ACC112 (cell line): ENCODE data around the gene TNRC18.
"Not testable (repeated sequence)": the region's sequence is repeated elsewhere in the genome, so short reads cannot be mapped to it uniquely, and the experiment has no call there.

Experiments
- H2AFZ ChIP-seq: fragments of 200-600 bp; sonication (generic); one replicate; pipeline ENCODE4 v1.6.0; 2017; ENCODE audit warnings: antibody characterized with exemption, low read length; ENCODE audit not compliant: unreplicated experiment
- H3K27ac ChIP-seq: fragments of 200-600 bp; sonication (generic); 2 replicates; pipeline ENCODE4 v1.5.1; 2014; ENCODE audit warnings: low read depth, mild to moderate bottlenecking, antibody characterized with exemption, low read length, moderate library complexity
- H3K27me3 ChIP-seq: fragments of 200-600 bp; sonication (generic); 2 replicates; pipeline ENCODE4 v1.6.1; 2014; ENCODE audit warnings: mild to moderate bottlenecking, antibody characterized with exemption, low read length, moderate library complexity, mixed read lengths; ENCODE audit not compliant: insufficient read depth
- H3K36me3 ChIP-seq: fragments of 200-600 bp; sonication (generic); 2 replicates; pipeline ENCODE4 v1.6.1; 2016; ENCODE audit warnings: mild to moderate bottlenecking, antibody characterized with exemption, low read length, moderate library complexity, mixed read lengths; ENCODE audit not compliant: insufficient read depth
- H3K4me1 ChIP-seq: fragments of 200-600 bp; sonication (generic); one replicate; pipeline ENCODE4 v1.6.1; 2016; ENCODE audit warnings: low read length, mixed read lengths; ENCODE audit not compliant: insufficient read depth, unreplicated experiment, control insufficient read depth
- H3K4me3 ChIP-seq: fragments of 200-600 bp; sonication (generic); 2 replicates; pipeline ENCODE4 v1.5.1; 2014; ENCODE audit warnings: mild to moderate bottlenecking, low read depth, low read length
- H3K79me2 ChIP-seq: fragments of 200-600 bp; sonication (generic); one replicate; pipeline ENCODE4 v1.6.0; 2016; ENCODE audit warnings: low read length; ENCODE audit not compliant: control insufficient read depth, unreplicated experiment, insufficient read depth

TNRC18 gene

DNA sequence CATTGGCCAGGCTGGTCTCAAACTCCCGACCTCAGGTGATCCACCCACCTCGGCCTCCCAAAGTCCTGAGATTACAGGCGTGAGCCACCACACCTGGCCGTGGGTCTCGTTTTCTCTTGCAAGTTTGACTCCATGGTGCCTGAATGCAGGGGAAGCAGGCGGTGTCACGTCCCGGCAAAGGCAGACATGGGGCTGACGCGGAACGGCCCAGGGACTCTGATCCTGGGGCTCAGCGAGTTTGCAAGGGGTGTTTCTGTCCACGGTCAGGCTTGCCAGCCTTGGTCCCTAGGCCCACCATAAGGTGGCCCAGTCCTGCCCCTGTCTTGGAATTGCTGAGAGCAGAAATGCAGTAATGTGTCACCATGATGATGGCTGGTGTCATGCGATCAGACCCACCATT lies 147.5 kb downstream of the TNRC18 start:
- not testable (repeated sequence) for H3K79me2 ChIP-seq, H3K27me3 ChIP-seq, H2AFZ ChIP-seq, H3K4me3 ChIP-seq, H3K4me1 ChIP-seq, H3K27ac ChIP-seq, H3K36me3 ChIP-seq

DNA sequence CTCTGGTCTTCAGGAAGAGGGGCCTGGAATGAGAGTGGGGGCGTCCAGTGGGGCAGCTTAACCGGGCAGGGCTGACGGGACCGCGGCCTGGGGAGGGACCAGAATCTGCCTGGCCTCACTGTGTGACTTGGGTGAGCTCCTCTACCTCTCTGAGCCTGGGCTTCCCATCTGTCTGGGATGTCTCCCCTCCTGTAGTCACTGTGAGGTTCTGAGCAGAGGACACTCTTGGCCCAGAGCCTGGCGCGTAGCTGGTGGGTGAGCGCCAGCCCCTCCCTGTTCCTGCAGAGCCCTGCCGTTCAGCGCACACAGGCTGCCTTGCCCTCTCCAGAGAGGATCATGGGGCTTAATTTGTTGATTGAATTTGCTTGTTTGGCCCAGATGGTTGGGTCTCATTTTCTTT lies 148.1 kb downstream of the TNRC18 start:
- not testable (repeated sequence) for H3K27ac ChIP-seq, H3K27me3 ChIP-seq, H3K4me1 ChIP-seq

DNA sequence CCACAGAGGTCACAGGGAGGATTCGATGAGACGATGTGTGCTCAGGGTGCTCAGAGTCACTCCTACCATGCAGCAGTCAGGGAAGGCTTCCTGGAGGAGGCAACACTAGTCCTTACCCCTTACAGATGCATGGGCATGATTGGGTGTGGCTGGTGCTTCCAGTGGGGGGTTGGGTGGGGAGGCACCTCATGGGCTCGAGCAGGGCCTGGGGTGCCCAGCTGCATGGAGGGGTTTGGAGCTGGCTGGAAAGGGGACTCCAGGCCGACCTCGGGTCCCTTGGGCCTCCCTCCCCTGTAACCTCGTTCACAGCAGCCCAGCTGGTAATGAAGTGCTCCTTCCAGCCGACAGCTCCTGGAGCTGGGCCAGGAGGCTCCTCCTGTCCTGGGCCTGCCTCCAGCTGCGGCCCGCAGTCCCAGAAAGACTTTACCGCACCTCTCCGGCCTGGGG lies 148.6 kb downstream of the TNRC18 start:
- not testable (repeated sequence) for H3K4me1 ChIP-seq, H2AFZ ChIP-seq, H3K27me3 ChIP-seq, H3K27ac ChIP-seq, H3K79me2 ChIP-seq, H3K4me3 ChIP-seq, H3K36me3 ChIP-seq

More for the DNA sequence above, 148.1 kb downstream of the TNRC18 start:
- not testable (repeated sequence) for H3K79me2 ChIP-seq, H2AFZ ChIP-seq, H3K4me3 ChIP-seq, H3K36me3 ChIP-seq

DNA sequence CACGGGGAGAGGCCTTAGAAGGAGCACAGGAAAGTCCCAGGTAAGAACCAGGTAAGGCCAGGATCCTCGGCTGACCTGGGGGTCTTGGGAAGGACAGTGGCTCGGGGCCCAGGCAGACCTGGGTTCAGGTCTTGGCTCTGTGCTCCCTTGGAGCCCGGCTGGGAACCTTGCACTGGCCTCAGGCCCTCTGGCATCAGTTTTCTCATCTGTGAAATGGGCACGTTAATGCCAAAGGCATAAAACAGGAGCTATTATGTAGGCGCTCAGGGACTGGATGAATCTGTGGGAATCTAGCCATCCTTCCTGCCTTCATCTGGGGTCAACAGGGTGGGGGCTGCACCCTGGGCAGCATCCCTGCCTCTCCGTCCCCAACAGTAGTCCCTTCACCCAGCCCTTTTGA lies 149.2 kb downstream of the TNRC18 start:
- H3K27ac ChIP-seq: no peak overlapping the region
- H3K36me3 ChIP-seq: no peaks in the 10 kb centered on the region
- H3K4me1 ChIP-seq: no peaks in the 10 kb centered on the region
- H3K27me3 ChIP-seq: no peaks in the 10 kb centered on the region
- H3K4me3 ChIP-seq: no peak overlapping the region
- no peak overlapping the region for H2AFZ ChIP-seq
- no peaks in the 10 kb centered on the region for H3K79me2 ChIP-seq

DNA sequence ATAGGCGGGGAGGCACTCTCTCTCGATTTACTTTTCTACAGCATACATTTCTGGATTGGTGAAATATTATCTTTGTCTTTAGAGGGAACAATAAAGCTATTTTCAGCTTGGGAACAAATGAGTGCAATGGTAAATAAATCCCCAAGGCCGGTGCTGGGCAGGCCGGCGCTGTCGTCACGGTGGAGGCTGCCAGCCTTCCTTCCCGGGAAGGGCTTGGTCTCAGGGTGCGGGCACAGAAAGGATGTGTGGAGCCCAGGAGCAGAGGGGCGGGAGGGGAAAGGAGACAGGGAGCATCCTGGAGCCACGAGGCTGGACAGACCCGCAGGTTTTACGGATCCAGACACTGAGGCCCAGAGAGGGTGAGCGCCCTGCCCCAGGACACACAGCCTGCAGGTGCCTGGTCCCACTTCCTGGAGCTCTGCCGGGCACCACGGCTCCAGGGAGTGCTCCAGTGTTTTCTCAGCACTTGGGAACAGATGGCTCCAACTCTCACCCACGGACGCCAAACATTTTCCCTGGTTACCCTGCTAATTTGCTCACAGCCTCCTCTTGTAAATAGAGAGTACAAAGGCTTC lies 149.7 kb downstream of the TNRC18 start:
- H3K4me3 ChIP-seq, H3K27me3 ChIP-seq, H2AFZ ChIP-seq, H3K4me1 ChIP-seq, H3K79me2 ChIP-seq, H3K27ac ChIP-seq, H3K36me3 ChIP-seq: not testable (repeated sequence)

DNA sequence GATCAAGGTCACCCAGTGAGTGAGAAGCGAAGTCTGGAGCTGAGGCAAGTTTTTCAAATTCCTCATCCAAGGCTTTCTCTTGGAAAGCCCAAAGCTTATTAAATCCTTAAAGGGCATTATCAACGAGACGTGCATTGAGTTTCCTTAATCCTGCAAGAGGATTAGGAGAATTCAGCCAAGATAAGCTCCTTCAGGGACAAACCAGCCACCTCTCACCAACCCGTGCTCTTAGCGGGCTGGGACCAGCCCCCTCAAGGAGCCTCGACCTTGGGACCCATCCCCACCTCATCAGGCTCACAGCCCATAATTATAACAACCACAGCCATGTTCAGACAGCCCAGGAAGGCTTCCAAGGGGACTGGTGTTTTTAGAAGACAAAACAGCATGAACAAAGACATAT lies 152.8 kb downstream of the TNRC18 start:
- H3K27ac ChIP-seq: no peak overlapping the region
- H3K27me3 ChIP-seq: no peaks in the 10 kb centered on the region
- no peaks in the 10 kb centered on the region for H3K4me1 ChIP-seq
- H3K4me3 ChIP-seq: no peak overlapping the region
- H3K79me2 ChIP-seq: no peaks in the 10 kb centered on the region
- no peak overlapping the region for H2AFZ ChIP-seq
- H3K36me3 ChIP-seq: no peaks in the 10 kb centered on the region

DNA sequence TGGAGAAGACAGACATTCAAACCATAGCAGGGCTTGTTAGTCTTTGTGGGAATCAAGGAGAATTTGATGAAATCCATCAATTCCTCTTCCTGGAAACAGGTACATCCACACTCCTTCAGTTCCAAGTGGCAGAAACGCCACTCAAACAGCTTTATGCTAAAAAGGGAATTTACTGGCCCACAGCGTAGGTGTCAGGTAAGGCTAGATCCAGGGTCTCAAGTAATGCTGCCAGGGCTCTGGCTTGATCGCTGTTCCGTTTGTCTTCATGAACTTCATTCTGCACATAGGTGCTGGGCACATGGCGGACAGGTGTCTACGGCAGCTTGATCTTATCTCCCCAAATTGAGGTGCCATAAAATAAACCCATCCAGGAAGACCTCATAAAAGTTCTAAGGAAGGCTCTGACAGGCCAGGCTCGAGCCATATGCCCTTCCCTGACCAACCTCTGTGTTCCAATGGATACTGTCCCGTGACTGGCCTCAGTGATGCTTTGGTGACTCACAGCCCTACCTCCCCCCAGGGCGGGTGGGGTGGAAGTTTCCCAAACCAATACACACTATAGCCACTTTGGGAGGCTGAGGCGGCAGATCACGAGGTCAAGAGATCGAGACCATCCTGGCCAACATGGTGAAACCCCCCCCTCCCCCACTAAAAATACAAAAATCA lies 153.5 kb downstream of the TNRC18 start:
- not testable (repeated sequence) for H2AFZ ChIP-seq, H3K4me1 ChIP-seq, H3K4me3 ChIP-seq, H3K36me3 ChIP-seq, H3K79me2 ChIP-seq, H3K27ac ChIP-seq, H3K27me3 ChIP-seq

DNA sequence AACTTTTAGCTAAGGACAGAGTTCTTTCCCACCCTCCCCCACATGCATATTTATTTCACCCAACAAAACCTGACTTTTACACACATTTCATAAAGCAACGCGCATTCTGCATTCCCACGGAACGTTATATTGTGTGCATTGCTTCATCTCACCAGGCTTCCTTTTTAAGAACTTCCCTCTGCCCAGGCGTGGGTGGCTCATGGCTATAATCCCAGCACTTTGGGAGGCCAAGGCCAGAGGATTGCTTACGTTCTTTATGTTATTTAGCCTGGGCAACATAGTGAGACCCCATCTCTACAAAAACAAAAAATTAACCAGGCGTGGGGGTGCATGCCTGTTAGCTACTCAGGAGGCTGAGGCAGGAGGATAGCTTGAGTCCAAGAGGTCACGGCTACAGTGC lies 155.8 kb downstream of the TNRC18 start:
- H2AFZ ChIP-seq, H3K79me2 ChIP-seq, H3K36me3 ChIP-seq, H3K4me1 ChIP-seq, H3K27ac ChIP-seq, H3K27me3 ChIP-seq, H3K4me3 ChIP-seq: not testable (repeated sequence)

DNA sequence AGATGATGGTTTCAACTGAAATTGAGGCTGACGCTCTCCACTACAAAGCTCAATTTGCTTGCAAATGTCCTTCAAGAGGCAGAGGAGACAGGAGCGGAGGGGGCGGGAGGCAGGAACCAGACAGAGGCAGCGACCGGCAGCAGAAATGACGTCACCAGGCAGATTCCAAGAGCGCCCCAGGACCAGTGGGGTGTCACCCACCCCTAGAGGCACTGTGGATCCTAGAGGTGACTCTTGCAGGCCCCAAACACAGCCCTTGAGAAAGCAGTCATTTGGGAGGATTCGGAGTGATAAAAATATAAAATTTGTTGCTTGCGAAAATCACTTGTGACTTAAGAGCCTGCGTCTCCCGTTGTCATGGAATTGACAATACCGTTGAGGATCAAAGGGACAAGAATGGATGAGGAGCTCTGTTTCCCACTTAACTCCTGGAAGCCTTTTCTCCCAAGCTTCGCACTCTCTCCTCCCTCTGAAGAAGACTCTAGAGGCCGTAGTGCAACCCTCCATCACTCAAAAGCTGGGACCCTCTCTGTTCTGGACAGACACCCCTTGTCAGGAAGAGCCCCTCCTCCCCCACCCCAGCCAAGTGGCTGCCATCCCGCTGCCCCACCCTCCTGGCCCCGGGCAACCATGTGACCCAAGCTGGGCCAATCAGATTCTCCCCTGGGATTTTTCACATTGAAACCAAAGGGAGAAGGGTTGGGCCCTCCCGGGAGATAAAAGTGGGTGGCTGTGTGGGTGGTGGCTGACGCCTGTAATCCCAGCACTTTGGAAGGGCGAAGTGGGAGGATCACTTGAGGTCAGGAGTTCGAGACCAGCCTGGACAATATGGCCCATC lies 157.2 kb downstream of the TNRC18 start:
- no peaks in the 10 kb centered on the region for H3K27me3 ChIP-seq
- no peaks in the 10 kb centered on the region for H3K79me2 ChIP-seq
- no peak overlapping the region for H2AFZ ChIP-seq
- H3K4me3 ChIP-seq: no peak overlapping the region
- no peaks in the 10 kb centered on the region for H3K4me1 ChIP-seq
- no peaks in the 10 kb centered on the region for H3K36me3 ChIP-seq
- H3K27ac ChIP-seq: no peak overlapping the region

DNA sequence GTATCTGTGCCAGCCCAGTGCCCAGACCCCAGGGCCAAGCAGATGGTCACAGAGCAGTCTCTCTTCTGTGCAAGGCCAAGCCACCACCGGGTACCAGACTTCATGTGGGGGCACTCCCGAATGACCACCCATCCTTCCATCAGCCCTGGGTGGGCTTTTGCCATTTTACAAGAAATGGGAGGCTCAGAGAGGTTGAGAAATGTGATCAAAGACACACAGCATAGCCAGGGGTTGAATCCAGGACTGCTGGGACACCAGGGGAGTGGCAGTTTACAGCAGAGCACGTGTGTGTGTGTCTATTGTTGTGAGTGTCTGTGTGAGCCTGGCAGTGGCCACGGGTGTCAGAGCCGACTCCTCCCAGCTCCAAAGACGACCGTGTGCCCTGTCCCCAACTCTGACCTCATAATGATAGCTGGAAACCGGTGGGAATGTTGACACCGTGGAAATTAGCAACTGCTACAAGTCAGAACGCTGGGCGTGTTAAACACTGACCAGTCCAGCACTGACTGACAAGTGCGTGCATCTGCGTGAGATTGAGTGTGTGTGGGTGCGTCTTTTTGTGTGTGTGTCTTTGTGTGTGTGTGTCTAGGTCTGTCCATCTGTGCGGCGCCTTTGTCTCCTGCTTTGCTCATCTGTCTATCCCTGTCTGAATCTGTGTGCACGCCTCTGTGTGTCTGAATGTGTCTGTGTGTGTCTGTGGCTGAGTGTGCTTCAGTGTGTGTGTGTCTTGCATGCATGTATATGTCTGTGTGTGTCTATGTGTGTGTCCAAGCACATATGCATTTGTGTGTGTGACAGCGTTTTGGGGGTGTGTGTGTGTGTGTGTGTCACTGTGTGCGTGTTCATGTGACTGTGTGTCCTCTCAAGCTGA lies 158.1 kb downstream of the TNRC18 start:
- H3K36me3 ChIP-seq: no peaks in the 10 kb centered on the region
- H3K4me1 ChIP-seq: no peaks in the 10 kb centered on the region
- H2AFZ ChIP-seq: no peak overlapping the region
- no peak overlapping the region for H3K4me3 ChIP-seq
- H3K27me3 ChIP-seq: no peaks in the 10 kb centered on the region
- H3K79me2 ChIP-seq: no peaks in the 10 kb centered on the region
- no peak overlapping the region for H3K27ac ChIP-seq
